ENCODE measurements around the gene DOP1B.

DOP1B gene

GRCh38 chr21:36188937-36189336 is 32.3 kb downstream of the DOP1B start:
- no peak for DNase-seq
- Histone ChIP-seq H3K27me3 (replicated peaks; ENCODE audit: insufficient read depth, low read length) (no peaks in the 10 kb centered on the region), H3K4me1 (ENCODE audit: low read length) (no peaks in the 10 kb centered on the region), H3K4me2 (ENCODE audit: low read depth, low read length) (no peak overlapping the region), H2AFZ (ENCODE audit: low read length) (no peak overlapping the region), H3K9me2 (replicated peaks; ENCODE audit: insufficient read depth, low read length) (no peaks in the 10 kb centered on the region), H4K20me1 (ENCODE audit: insufficient read depth, low read length) (no peaks in the 10 kb centered on the region), H3K36me3 (replicated peaks; ENCODE audit: insufficient read depth, low read length) (no peaks in the 10 kb centered on the region), H3K9ac (ENCODE audit: low read length) (no peak overlapping the region), H3F3A (ENCODE audit: insufficient read depth, low read length) (no peaks in the 10 kb centered on the region), H3K4me3 (ENCODE audit: low read length) (no peak overlapping the region), H3K9me3 (replicated peaks; ENCODE audit: insufficient read depth, low read length) (no peaks in the 10 kb centered on the region), H3K27ac (ENCODE audit: low read length) (no peak overlapping the region), H3K79me2 (ENCODE audit: low read length) (no peaks in the 10 kb centered on the region)
- TF ChIP-seq, protein P1, sequence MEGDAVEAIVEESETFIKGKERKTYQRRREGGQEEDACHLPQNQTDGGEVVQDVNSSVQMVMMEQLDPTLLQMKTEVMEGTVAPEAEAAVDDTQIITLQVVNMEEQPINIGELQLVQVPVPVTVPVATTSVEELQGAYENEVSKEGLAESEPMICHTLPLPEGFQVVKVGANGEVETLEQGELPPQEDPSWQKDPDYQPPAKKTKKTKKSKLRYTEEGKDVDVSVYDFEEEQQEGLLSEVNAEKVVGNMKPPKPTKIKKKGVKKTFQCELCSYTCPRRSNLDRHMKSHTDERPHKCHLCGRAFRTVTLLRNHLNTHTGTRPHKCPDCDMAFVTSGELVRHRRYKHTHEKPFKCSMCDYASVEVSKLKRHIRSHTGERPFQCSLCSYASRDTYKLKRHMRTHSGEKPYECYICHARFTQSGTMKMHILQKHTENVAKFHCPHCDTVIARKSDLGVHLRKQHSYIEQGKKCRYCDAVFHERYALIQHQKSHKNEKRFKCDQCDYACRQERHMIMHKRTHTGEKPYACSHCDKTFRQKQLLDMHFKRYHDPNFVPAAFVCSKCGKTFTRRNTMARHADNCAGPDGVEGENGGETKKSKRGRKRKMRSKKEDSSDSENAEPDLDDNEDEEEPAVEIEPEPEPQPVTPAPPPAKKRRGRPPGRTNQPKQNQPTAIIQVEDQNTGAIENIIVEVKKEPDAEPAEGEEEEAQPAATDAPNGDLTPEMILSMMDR (IDR thresholded peaks at IDR 0.05; ENCODE audit: low read length) = no peak
- no peak for TF ChIP-seq EZH2phosphoT487 (IDR thresholded peaks at IDR 0.05; ENCODE audit: low read length)
- no peak for TF ChIP-seq EZH2 (optimal IDR thresholded peaks at IDR 0.05; ENCODE audit: low read depth, low read length)

DNA sequence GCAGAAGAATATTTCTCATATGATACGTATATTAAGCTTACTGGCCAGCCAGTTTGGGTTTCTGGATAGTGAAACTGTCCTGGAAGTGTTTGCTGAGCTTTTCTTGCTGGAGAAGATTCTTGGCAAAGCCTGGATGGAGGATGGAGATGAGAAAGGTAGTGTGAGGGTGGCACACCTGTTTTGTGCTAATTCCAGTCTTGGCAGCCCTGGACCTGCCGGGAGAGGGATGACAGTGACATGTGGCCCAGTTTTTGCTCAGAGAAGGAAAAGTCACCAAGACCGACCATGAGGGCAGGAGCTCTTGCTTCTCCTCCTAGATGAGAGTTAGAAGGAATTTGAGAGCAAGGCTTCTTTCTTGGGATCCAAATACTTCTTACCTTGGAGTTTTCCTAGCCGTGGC is 34.1 kb downstream of the DOP1B start:
- no peaks in the 10 kb centered on the region for H3K9me2 ChIP-seq (replicated peaks; ENCODE audit: insufficient read depth, low read length)
- H3K79me2 ChIP-seq (ENCODE audit: low read length) = no peaks in the 10 kb centered on the region
- no peak for DNase-seq
- H2AFZ ChIP-seq (ENCODE audit: low read length) = no peak overlapping the region
- no peak overlapping the region for H3K4me2 ChIP-seq (ENCODE audit: low read depth, low read length)
- no peaks in the 10 kb centered on the region for H4K20me1 ChIP-seq (ENCODE audit: insufficient read depth, low read length)
- H3K9ac ChIP-seq (ENCODE audit: low read length) = no peak overlapping the region
- TF ChIP-seq, protein P1 (IDR thresholded peaks at IDR 0.05; ENCODE audit: low read length) = no peak
- TF ChIP-seq EZH2 (optimal IDR thresholded peaks at IDR 0.05; ENCODE audit: low read depth, low read length) = no peak
- TF ChIP-seq EZH2phosphoT487 (IDR thresholded peaks at IDR 0.05; ENCODE audit: low read length) = no peak
- no peaks in the 10 kb centered on the region for H3K27me3 ChIP-seq (replicated peaks; ENCODE audit: insufficient read depth, low read length)
- no peaks in the 10 kb centered on the region for H3K36me3 ChIP-seq (replicated peaks; ENCODE audit: insufficient read depth, low read length)
- no peak overlapping the region for H3K4me3 ChIP-seq (ENCODE audit: low read length)
- no peaks in the 10 kb centered on the region for H3K4me1 ChIP-seq (ENCODE audit: low read length)
- no peaks in the 10 kb centered on the region for H3F3A ChIP-seq (ENCODE audit: insufficient read depth, low read length)
- H3K9me3 ChIP-seq (replicated peaks; ENCODE audit: insufficient read depth, low read length) = 0 out of 2 replicates have a peak, but pooled peaks cover 2% of the 10 kb centered on the region
- H3K27ac ChIP-seq (ENCODE audit: low read length) = no peak overlapping the region

GRCh38 chr21:36193200-36193599 is 36.6 kb downstream of the DOP1B start:
- Histone ChIP-seq H3K4me3 (ENCODE audit: low read length) (no peak overlapping the region), H3K4me2 (ENCODE audit: low read depth, low read length) (no peak overlapping the region), H3K9me3 (replicated peaks; ENCODE audit: insufficient read depth, low read length) (0 out of 2 replicates have a peak, but pooled peaks cover 2% of the 10 kb centered on the region), H3K27me3 (replicated peaks; ENCODE audit: insufficient read depth, low read length) (no peaks in the 10 kb centered on the region), H4K20me1 (ENCODE audit: insufficient read depth, low read length) (no peaks in the 10 kb centered on the region), H3K79me2 (ENCODE audit: low read length) (no peaks in the 10 kb centered on the region), H2AFZ (ENCODE audit: low read length) (no peak overlapping the region), H3K9ac (ENCODE audit: low read length) (no peak overlapping the region), H3K9me2 (replicated peaks; ENCODE audit: insufficient read depth, low read length) (no peaks in the 10 kb centered on the region), H3F3A (ENCODE audit: insufficient read depth, low read length) (no peaks in the 10 kb centered on the region), H3K27ac (ENCODE audit: low read length) (no peak overlapping the region), H3K36me3 (replicated peaks; ENCODE audit: insufficient read depth, low read length) (no peaks in the 10 kb centered on the region), H3K4me1 (ENCODE audit: low read length) (no peaks in the 10 kb centered on the region)
- TF ChIP-seq EZH2phosphoT487 (IDR thresholded peaks at IDR 0.05; ENCODE audit: low read length) (no peak), EZH2 (optimal IDR thresholded peaks at IDR 0.05; ENCODE audit: low read depth, low read length) (no peak)
- TF ChIP-seq, protein P1 (IDR thresholded peaks at IDR 0.05; ENCODE audit: low read length) = no peak
- DNase-seq = no peak

Measured in MM.1S (cell line).